GM12878 (cell line): Measurements from ENCODE around the gene SLC12A5. TPM values are rescaled to one million over a fixed set of nuclear protein-coding genes. Genes with fewer than 3 reads are reported as not detected.
A peak's percentile ranks its signal among the peaks of the same experiment; 100 is the strongest.

Source experiments
- ATAC-seq: fragments of 200-7000 bp; cut with Tn5 transposase; 3 replicates; pipeline ENCODE4 v1.9.1; 2020; ENCODE audit warnings: mild to moderate bottlenecking, moderate library complexity
- BruUV-seq: library from RNA; stranded (reverse); fragments of 400-500 nt; replicated peaks from 2 replicates; lab custom pipeline; 2021; lab: Mats Ljungman, UMichigan
- CTCF ChIA-PET: fragments of 300-600 bp; sonication (Branson Sonifier 250); formaldehyde crosslinking; extraction: SDS; loops from one replicate; lab custom pipeline; 2021; ENCODE audit warnings: inconsistent platforms; lab: Yijun Ruan, JAX
- POLR2A ChIA-PET: fragments of 350-600 bp; formaldehyde crosslinking; extraction: SDS; loops from one replicate; lab custom pipeline; 2021; ENCODE audit warnings: inconsistent platforms; lab: Charles Lee
- RAD21 ChIA-PET: fragments of 300-600 bp; sonication (Branson Sonifier 250); formaldehyde crosslinking; loops from one replicate; lab custom pipeline; 2023; ENCODE audit warnings: antibody characterized with exemption; ENCODE audit not compliant: unreplicated experiment; lab: Charles Lee
- SMC1A ChIA-PET: fragments of 300-600 bp; sonication (Branson Sonifier 250); formaldehyde crosslinking; loops from one replicate; lab custom pipeline; 2023; ENCODE audit not compliant: unreplicated experiment, uncharacterized antibody; lab: Charles Lee
- DNase-seq: peaks from one replicate; pipeline ENCODE4 v3.0.0-alpha.2; 2011; ENCODE audit warnings: low read depth, low spot score
- FAIRE-seq: peaks from 3 replicates; lab custom pipeline; 2011; peaks lifted over from hg19 to GRCh38; lab: Jason Lieb, UNC
- H2AFZ ChIP-seq: 2 replicates; pipeline ENCODE4 v1.6.0; 2011; ENCODE audit warnings: low read depth, low read length, control low read depth; ENCODE audit not compliant: control insufficient read depth
- H3K27ac ChIP-seq: 2 replicates; pipeline ENCODE4 v1.5.1; 2011; ENCODE audit warnings: control low read depth; ENCODE audit not compliant: control insufficient read depth, insufficient read depth
- H3K27me3 ChIP-seq, 2 experiments: replicated peaks in 1 of 2; 2 replicates each; pipeline versions ENCODE4 v1.6.0 to v1.6.1; 2011; ENCODE audit warnings: low read length in 1 of 2; ENCODE audit not compliant: control insufficient read depth in 2 of 2, insufficient read depth in 2 of 2
- H3K36me3 ChIP-seq, 2 experiments: 2 replicates each; pipeline ENCODE4 v1.5.1; 2011; ENCODE audit warnings: low read length in 1 of 2; ENCODE audit not compliant: control insufficient read depth in 2 of 2, insufficient read depth in 2 of 2
- H3K4me1 ChIP-seq: 2 replicates; pipeline ENCODE4 v1.6.1; 2011; ENCODE audit warnings: mild to moderate bottlenecking, low read length, moderate library complexity, mixed read lengths; ENCODE audit not compliant: control insufficient read depth, insufficient read depth
- H3K4me2 ChIP-seq: 2 replicates; pipeline ENCODE4 v1.6.0; 2011; ENCODE audit warnings: control low read depth; ENCODE audit not compliant: control insufficient read depth, insufficient read depth
- H3K4me3 ChIP-seq: fragments of 200-600 bp; sonication (generic); 2 replicates; pipeline ENCODE4 v1.5.1; 2016
- H3K79me2 ChIP-seq: 2 replicates; pipeline ENCODE4 v1.6.0; 2011; ENCODE audit warnings: low read length; ENCODE audit not compliant: control insufficient read depth, insufficient read depth
- H3K9ac ChIP-seq: 2 replicates; pipeline ENCODE4 v1.8.0; 2011; ENCODE audit warnings: low read length, control low read depth, mixed read lengths; ENCODE audit not compliant: control insufficient read depth, insufficient read depth
- H3K9me3 ChIP-seq: replicated peaks from 3 replicates; pipeline ENCODE4 v1.5.1; 2011; ENCODE audit warnings: mild to moderate bottlenecking, low read length; ENCODE audit not compliant: control insufficient read depth, insufficient read depth
- H4K20me1 ChIP-seq: 2 replicates; pipeline ENCODE4 v1.6.0; 2011; ENCODE audit not compliant: control insufficient read depth, insufficient read depth
- ZNF622 ChIP-seq: fragments of 450-650 bp; IDR thresholded peaks from 2 replicates; pipeline ENCODE4 v1.6.1; 2017; ENCODE audit warnings: mild to moderate bottlenecking, inconsistent platforms
- WGBS: methylation state at CpG from one replicate; pipeline ENCODE4 v1.1.6; 2016; ENCODE audit warnings: low lambda C conversion rate; ENCODE audit not compliant: insufficient replicate concordance, insufficient coverage; ENCODE audit errors: missing lambda C conversion rate; 5-methylcytosine and 5-hydroxymethylcytosine counted together
- in situ Hi-C: fragments of 300-500 bp; cut with MboI; formaldehyde crosslinking; loops from 9 replicates; pipeline ENCODE4 v1.14.3; 2018; ENCODE audit warnings: mixed read lengths
- intact Hi-C: fragments of 100-400 bp; cut with micrococcal nuclease; formaldehyde crosslinking; loops from one replicate; pipeline ENCODE4 v1.14.2; 2022; ENCODE audit not compliant: unreplicated experiment
- polyA plus RNA-seq, 11 experiments: library from polyadenylated mRNA; depleted of rRNA in 4 of 11; unstranded in 6 of 11; stranded (reverse) in 5 of 11; fragments of >200 nt; fragmentation: Nextera tagmentation in 4 of 11; fragmentation: Illumina TruSeq in 1 of 11; extraction: Ambion mirVana in 4 of 11; extraction: Trizol in 1 of 11; gene quantifications; 1 replicate in 1 of 11; 2 replicates in 10 of 11; pipeline versions ENCODE4 v1.2.1 to v1.2.3, GENCODE V29; 2011 to 2016; ENCODE audit warnings: inconsistent platforms in 2 of 11, missing spikeins in 2 of 11, low read depth in 1 of 11
- total RNA-seq, 4 experiments: library from RNA; depleted of rRNA in 3 of 4; stranded (reverse); fragments of >200 nt in 3 of 4; fragmentation: Illumina TruSeq in 1 of 4; extraction: Trizol in 1 of 4; gene quantifications; 2 replicates each; pipeline versions ENCODE4 v1.2.1 to v1.2.3, GENCODE V29; 2013 to 2021
- TF ChIP-seq, protein P1 (sequence below), 3 experiments: IDR thresholded peaks in 2 of 3; conservative IDR thresholded peaks in 1 of 3; 2 replicates each; pipeline ENCODE4 v1.5.1; 2011; ENCODE audit warnings: low read depth in 3 of 3, low read length in 3 of 3, mild to moderate bottlenecking in 3 of 3, control low read depth in 2 of 3, moderate library complexity in 2 of 3, inconsistent platforms in 1 of 3, mixed read lengths in 1 of 3; ENCODE audit not compliant: control insufficient read depth in 2 of 3, insufficient read depth in 1 of 3; ENCODE audit errors: extremely low read depth in 1 of 3

The SLC12A5 gene
- total and polyA plus RNA-seq, 10 of the 15 experiments (the other 5 are each of a cell fraction or from before 2014, with no cell fraction given): 0.26 to 2.7 (median 1.2) TPM

DNA sequence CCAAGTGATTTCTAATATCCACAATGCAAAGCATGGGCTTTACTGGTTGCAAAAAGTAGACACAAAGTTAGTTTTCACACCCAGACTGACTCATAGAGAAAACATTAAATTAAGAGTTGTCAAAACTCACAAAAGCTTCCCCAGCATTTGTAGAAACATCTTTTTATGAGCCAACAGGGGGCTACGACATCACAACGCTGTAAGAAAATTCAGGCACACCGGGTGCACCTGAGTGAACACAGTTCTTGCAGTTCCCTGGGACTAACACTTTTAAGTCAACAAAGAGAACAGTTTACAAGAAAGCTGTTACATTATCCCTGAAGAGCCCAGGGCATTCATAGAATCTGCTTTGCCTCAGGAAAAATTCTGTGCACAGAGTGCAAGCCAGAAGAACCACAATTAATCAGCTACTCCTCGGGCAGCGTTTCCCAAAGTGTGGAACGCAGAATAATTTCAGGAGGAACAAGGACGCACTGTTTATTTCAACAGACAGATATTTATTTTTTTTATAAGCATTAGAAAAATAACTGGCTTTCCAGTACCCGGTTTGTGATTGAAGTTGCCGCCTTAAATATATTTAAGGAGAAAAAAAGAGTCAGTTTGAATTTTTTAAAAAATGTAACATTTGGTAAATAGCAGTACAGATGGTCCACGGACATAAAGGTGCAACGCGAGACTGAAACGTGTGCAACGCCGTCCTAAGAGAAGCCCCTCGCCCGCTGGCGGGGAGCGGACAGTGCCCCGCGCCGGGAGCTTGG is 59.6 kb downstream of the SLC12A5 start:
- intact Hi-C loops: loop anchor here (5.0 kb wide), 1 partner anchor 116 kb away; the partner anchor contains the start of gene ZNF335
- DNase-seq (no peak), ATAC-seq (peak; percentile 24), FAIRE-seq (no peak)
- TF ChIP-seq, protein P1, sequence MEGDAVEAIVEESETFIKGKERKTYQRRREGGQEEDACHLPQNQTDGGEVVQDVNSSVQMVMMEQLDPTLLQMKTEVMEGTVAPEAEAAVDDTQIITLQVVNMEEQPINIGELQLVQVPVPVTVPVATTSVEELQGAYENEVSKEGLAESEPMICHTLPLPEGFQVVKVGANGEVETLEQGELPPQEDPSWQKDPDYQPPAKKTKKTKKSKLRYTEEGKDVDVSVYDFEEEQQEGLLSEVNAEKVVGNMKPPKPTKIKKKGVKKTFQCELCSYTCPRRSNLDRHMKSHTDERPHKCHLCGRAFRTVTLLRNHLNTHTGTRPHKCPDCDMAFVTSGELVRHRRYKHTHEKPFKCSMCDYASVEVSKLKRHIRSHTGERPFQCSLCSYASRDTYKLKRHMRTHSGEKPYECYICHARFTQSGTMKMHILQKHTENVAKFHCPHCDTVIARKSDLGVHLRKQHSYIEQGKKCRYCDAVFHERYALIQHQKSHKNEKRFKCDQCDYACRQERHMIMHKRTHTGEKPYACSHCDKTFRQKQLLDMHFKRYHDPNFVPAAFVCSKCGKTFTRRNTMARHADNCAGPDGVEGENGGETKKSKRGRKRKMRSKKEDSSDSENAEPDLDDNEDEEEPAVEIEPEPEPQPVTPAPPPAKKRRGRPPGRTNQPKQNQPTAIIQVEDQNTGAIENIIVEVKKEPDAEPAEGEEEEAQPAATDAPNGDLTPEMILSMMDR (IDR thresholded peaks at IDR 0.05 in 2 of 3, conservative IDR thresholded peaks at IDR 0.05 in 1 of 3; ENCODE audit: control insufficient read depth in 2 of 3, extremely low read depth in 1 of 3, insufficient read depth in 1 of 3, low read depth in 3 of 3, low read length in 3 of 3): peak in 2 of 3 experiments; percentile 9 to 21; a peak in 1 of 6 replicates
- no peak for TF ChIP-seq ZNF622
- CTCF ChIA-PET: interaction anchor here (0.6 to 3.3 kb wide), 24 partner anchors 8 to 455 kb away, joined by 3 to 18 read pairs (median 4); partner anchors contain the start of gene CD40
- RAD21 ChIA-PET: interaction anchor here (0.6 to 2.0 kb wide), 6 partner anchors 19 to 74 kb away, joined by 3 to 9 read pairs (median 4); partner anchors contain the start of gene CD40
- Histone ChIP-seq H3K79me2 (peaks cover 59% of the 10 kb centered on the region), H3K4me2 (peak overlapping the region; percentile 23), H3K9me3 (no peaks in the 10 kb centered on the region), H2AFZ (peak overlapping the region; percentile 85; the same call in 1 of the 2 replicates), H3K27me3 (no peaks in the 10 kb centered on the region), H3K4me3 (peak overlapping the region; percentile 80), H3K36me3 (no peaks in the 10 kb centered on the region), H4K20me1 (peaks cover 3% of the 10 kb centered on the region), H3K4me1 (peaks cover 3% of the 10 kb centered on the region; the same call in 1 of the 2 replicates), H3K27ac (peak overlapping the region; percentile 94), H3K9ac (peak overlapping the region; percentile 75)
- no TSS peak for BruUV-seq
- in situ Hi-C loops: no loop called here
- SMC1A ChIA-PET: interaction anchor here (1.0 to 2.3 kb wide), 11 partner anchors 9 to 118 kb away, joined by 3 to 17 read pairs (median 4); no protein-coding TSS in a partner anchor
- POLR2A ChIA-PET: interaction anchor here (0.8 to 1.8 kb wide), 7 partner anchors 10 to 33 kb away, joined by 3 to 8 read pairs (median 3); partner anchors contain the start of gene CD40
- 1% methylated on average over 22 of the region's 22 CpGs for WGBS
